Esophagus squamous epithelium (tissue), 5 donors: Measurements from ENCODE around the gene IFT27. TPM values are rescaled to one million over a fixed set of nuclear protein-coding genes. Genes with fewer than 3 reads are reported as not detected.

Experiments used
- DNase-seq: peaks from one replicate; lab custom pipeline; 2025; lab: John Stamatoyannopoulos, UW
- H3K27ac ChIP-seq, 4 donors: fragments of 200-600 bp; sonication (generic); one replicate each; pipeline ENCODE4 v1.5.1; 2016 to 2019; ENCODE audit warnings: mild to moderate bottlenecking in 1 of 4
- H3K27me3 ChIP-seq, 4 donors: fragments of 200-600 bp; sonication (generic); 1 replicate in 3 of 4; 2 replicates in 1 of 4; pipeline versions ENCODE4 v1.5.1 to v1.6.0; 2017 to 2021; ENCODE audit warnings: antibody characterized with exemption in 1 of 4
- H3K36me3 ChIP-seq, 3 donors: fragments of 200-600 bp; sonication (generic); one replicate each; pipeline ENCODE4 v1.5.1; 2016 to 2019
- H3K4me1 ChIP-seq, 3 donors: fragments of 200-600 bp; sonication (generic); one replicate each; pipeline ENCODE4 v1.5.1; 2017 to 2019
- H3K4me3 ChIP-seq, 4 donors: fragments of 200-600 bp; sonication (generic); 1 replicate in 3 of 4; 2 replicates in 1 of 4; pipeline ENCODE4 v1.5.1; 2016 to 2019; ENCODE audit warnings: mild to moderate bottlenecking in 2 of 4, moderate library complexity in 1 of 4
- H3K9me3 ChIP-seq, 3 donors: fragments of 200-600 bp; sonication (generic); one replicate each; pipeline ENCODE4 v1.5.1; 2016 to 2019
- CTCF ChIP-seq, 6 experiments: fragments of 450-650 bp in 4 of 6; fragments of 200-600 bp in 2 of 6; sonication (generic) in 2 of 6; IDR thresholded peaks; one replicate each; pipeline ENCODE4 v1.5.1; 2016 to 2019; ENCODE audit warnings: antibody characterized with exemption in 6 of 6, mild to moderate bottlenecking in 4 of 6, moderate library complexity in 4 of 6
- POLR2A ChIP-seq, 4 donors: fragments of 450-650 bp; IDR thresholded peaks; one replicate each; pipeline ENCODE4 v1.6.1; 2017; ENCODE audit warnings: antibody characterized with exemption in 4 of 4, mild to moderate bottlenecking in 4 of 4, moderate library complexity in 3 of 4
- WGBS, 2 donors: methylation state at CpG; one replicate each; pipeline ENCODE4 v1.1.5; 2018; 5-methylcytosine and 5-hydroxymethylcytosine counted together
- intact Hi-C: fragments of 100-400 bp; cut with DNase I; formaldehyde crosslinking; loops from one replicate; pipeline ENCODE4 v1.15.0; 2022
- total RNA-seq, 4 donors: library from RNA; depleted of rRNA; stranded (reverse); fragments of >200 nt; gene quantifications; one replicate each; pipeline ENCODE4 v1.1.0, GENCODE V29; 2016
- donor health status: DM: yes; HTN: yes; CAD: no.

The IFT27 gene
- total RNA-seq, 4 donors from 2014 or later: 6.1 to 9.5 (median 8.1) TPM

GRCh38 chr22:36759481-36760159, 16.3 kb downstream of the IFT27 start:
- Histone ChIP-seq H3K4me3 (no peak overlapping the region), H3K27me3 (peaks cover 0 to 28% (median 0%) of the 10 kb centered on the region in 4 donors), H3K9me3 (no peaks in the 10 kb centered on the region), H3K4me1 (peaks cover 5 to 61% (median 18%) of the 10 kb centered on the region in 3 donors), H3K36me3 (peaks cover 0 to 11% (median 0%) of the 10 kb centered on the region in 3 donors), H3K27ac (no peak overlapping the region)
- intact Hi-C loops: loop anchor here (10.0 kb wide), 1 partner anchor 205 kb away; no protein-coding TSS in a partner anchor
- WGBS, 2 donors: 80 to 85% methylated on average over 17 to 18 of the region's 19 CpGs
- no peak for DNase-seq
- TF ChIP-seq POLR2A (IDR thresholded peaks at IDR 0.05) (no peak), CTCF (IDR thresholded peaks at IDR 0.05) (no peak)

DNA sequence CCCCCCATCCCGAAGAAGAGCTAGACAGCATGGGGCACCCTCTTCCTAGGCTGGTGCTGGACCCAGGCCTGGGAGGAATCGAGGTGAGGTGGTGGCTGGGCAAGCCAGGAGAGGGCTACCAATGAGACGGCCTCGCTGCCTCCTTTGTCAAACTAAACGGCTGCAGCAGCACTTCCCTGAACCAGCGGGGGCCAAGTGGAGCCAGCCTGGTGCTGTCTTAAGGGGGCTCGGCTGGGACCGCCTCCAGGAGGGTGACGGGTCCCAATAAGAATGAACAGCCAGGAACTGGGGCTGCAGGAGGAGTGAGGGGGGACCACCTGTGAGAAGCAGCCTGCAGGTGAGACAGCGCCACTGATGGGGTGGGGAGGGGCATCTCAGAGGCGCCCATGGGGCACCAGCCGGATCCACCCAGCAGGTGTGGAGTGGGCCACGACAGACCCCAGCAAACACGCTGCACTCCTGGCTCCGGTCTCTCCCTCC, 17.1 kb downstream of the IFT27 start:
- intact Hi-C loops: no loop called here
- Histone ChIP-seq H3K27ac (no peak overlapping the region), H3K4me3 (no peak overlapping the region), H3K9me3 (no peaks in the 10 kb centered on the region), H3K4me1 (peaks cover 2 to 53% (median 14%) of the 10 kb centered on the region in 3 donors), H3K27me3 (peaks cover 0 to 36% (median 0%) of the 10 kb centered on the region in 4 donors), H3K36me3 (peaks cover 0 to 9% (median 0%) of the 10 kb centered on the region in 3 donors)
- no peak for DNase-seq
- 84 to 95% methylated on average over 4 to 7 of the region's 15 CpGs for WGBS, 2 donors
- TF ChIP-seq CTCF (IDR thresholded peaks at IDR 0.05) (no peak), POLR2A (IDR thresholded peaks at IDR 0.05) (no peak)

GRCh38 chr22:36757668-36758211, 18.2 kb downstream of the IFT27 start:
- Histone ChIP-seq H3K9me3 (no peaks in the 10 kb centered on the region), H3K27ac (no peak overlapping the region), H3K36me3 (peaks cover 0 to 5% (median 0%) of the 10 kb centered on the region in 3 donors), H3K4me3 (no peak overlapping the region), H3K27me3 (peaks cover 0 to 47% (median 1%) of the 10 kb centered on the region in 4 donors), H3K4me1 (peaks cover 0 to 53% (median 7%) of the 10 kb centered on the region in 3 donors)
- peak; percentile 7 for DNase-seq
- TF ChIP-seq CTCF (IDR thresholded peaks at IDR 0.05): peak; percentile 59 to 84 (median 79)
- no peak for TF ChIP-seq POLR2A (IDR thresholded peaks at IDR 0.05)
- intact Hi-C loops: no loop called here
- WGBS, 2 donors: 50 to 61% methylated on average over 2 to 14 of the region's 19 CpGs

GRCh38 chr22:36756746-36757655, 18.9 kb downstream of the IFT27 start:
- no peak overlapping the region for H3K27ac ChIP-seq
- H3K27me3 ChIP-seq: peaks cover 0 to 55% (median 1%) of the 10 kb centered on the region in 4 donors
- TF ChIP-seq CTCF (IDR thresholded peaks at IDR 0.05) (no peak), POLR2A (IDR thresholded peaks at IDR 0.05) (no peak)
- WGBS, 2 donors: 47 to 59% methylated on average over 5 to 11 of the region's 28 CpGs
- intact Hi-C loops: no loop called here
- H3K36me3 ChIP-seq: no peaks in the 10 kb centered on the region
- H3K4me1 ChIP-seq: peaks cover 0 to 52% (median 0%) of the 10 kb centered on the region in 3 donors
- DNase-seq: no peak
- H3K9me3 ChIP-seq: no peaks in the 10 kb centered on the region
- H3K4me3 ChIP-seq: no peak overlapping the region
